GM18867 (cell line): ENCODE results near the gene BTLA.
A peak's percentile ranks its signal among the peaks of the same experiment; 100 is the strongest.
"Not testable (repeated sequence)": the region's sequence is repeated elsewhere in the genome, so short reads cannot be mapped to it uniquely, and the experiment has no call there.

Experiments
- ATAC-seq: cut with Tn5 transposase; IDR thresholded peaks from one replicate; pipeline ENCODE4 v1.9.1; 2021; ENCODE audit warnings: mild to moderate bottlenecking, moderate library complexity; ENCODE audit not compliant: unreplicated experiment

Gene BTLA

DNA sequence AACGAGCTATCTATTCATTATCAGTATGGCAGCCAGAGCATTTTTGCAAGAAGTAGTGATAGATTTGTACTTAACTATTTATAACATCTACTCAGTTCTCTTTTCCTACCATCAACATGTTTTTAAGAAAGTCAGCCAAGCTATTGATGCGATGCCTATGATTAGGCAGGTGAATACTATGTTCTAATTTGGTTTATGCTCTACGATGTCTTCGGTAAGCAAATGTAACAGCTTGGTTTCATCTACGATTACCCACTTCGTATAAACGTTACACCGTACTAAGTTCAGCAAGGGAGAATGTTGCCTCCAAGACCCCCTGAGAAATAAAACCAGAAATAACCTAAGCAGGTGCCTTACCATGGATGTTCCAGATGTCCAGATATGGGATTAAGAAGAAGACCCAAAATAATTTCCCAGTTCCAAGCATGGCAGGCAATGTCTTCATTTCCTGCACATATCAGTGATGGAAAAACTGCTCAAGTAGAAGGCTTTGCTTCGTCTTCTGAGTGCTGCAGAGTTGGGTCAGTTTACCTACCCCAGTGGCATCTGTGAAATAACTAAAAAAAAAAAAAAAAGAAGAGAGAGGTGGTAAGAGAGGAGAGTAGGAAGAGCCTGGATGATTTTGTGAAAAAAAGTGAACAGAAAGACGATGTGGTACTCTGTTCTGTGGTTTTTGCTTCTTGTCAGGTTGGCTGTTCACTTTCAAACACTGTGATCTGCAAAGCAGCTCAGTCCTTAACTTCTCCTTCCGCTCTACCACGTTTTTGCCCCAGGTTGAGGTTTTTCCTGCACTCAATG lies at the start of gene BTLA:
Gene BTLA, minus strand, starts transcription at position 559 of the 798 bp plus-strand sequence. Its CDS starts 114 bp downstream, at position 445.
- peak; percentile 76 for ATAC-seq

DNA sequence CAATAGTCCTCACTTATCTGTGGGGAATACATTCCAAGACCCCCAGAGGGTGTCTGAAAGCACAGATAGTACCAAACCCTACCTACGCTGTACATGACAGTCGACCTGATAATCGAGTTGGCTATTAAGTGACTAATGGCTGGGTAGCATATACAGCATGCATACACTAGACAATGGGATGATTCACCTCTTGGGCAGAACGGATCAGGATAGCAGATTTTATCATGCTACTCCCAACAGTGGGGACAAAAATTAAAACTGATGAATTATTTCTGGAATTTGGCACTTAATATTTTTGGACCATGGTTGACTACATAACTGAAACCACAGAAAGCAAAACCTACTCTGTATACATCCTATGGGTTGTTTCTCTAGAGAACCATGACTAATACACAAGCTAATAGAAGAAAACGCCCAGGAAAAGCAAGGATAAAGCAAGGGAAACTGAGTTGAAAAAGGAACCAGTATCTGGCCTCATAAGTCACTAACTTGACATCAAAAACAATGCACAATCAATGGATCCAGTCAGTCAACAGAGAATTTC lies 47.0 kb upstream of the BTLA start:
- ATAC-seq: no peak

GRCh38 chr3:112539825-112540650 lies 40.8 kb upstream of the BTLA start:
- ATAC-seq: peak; percentile 90

GRCh38 chr3:112531358-112531781 lies 32.1 kb upstream of the BTLA start:
- no peak for ATAC-seq

DNA sequence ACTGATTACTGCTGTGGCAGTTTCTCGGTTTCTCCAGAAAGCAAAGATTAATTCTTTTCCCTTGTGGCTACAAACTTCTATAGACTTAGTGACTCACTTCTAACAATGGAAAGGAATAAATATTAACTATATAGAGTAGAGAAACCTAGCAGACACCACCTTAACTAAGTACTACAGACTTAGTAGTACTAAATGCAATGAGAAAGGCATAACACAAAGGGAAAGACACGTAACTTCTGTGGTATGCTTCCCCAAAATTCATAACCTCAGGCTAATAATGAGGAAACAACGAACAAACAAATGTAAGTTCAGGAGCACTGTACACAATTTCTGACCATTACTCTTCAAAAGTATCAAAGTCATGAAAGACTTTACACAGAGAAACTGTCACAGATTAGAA lies 31.3 kb upstream of the BTLA start:
- no peak for ATAC-seq

DNA sequence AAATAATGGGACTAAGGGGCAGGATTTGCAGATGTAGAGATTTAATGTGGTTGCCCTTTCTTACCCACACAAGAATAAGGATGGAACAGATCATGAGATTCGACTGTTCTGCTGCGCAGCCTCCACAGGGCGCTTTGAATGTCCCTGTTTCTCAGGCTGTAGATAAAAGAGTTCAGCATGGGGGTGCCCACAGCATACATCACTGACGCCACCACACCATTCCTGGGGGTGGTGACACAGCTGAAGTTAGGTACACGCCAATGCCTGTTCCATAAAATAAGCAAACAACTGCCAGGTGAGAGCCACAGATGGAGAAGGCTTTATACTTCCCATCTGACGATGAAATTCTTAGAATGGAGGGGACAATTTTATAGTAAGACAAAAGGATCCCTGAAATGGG lies 24.9 kb upstream of the BTLA start:
- ATAC-seq: not testable (repeated sequence)

DNA sequence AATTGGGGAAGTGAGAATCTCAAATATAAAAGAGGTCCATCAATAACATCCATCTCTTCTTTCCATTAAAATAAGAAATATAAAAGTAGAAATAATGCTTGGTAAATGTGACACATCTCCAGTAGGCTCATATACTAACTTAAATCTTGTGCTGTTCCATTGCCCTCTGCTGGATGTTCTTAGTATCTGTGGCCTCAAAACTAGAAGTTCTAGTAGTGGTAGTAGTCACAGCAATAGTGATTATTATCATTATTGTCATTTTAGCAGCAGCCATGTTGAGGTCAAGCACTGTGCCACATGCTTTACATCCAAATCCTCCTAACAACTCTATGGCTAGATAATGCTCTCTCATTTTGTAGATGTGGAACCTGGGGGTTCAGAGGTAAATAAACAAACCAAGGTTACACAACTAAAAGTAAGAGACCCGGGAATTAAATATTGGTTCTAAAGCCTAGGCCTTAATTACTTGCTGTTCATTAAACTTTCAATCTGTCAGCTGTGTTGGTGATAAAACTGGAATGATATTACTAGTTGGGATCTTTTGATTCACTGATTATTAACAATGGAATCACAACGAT lies 20.2 kb upstream of the BTLA start:
- ATAC-seq: peak; percentile 47

DNA sequence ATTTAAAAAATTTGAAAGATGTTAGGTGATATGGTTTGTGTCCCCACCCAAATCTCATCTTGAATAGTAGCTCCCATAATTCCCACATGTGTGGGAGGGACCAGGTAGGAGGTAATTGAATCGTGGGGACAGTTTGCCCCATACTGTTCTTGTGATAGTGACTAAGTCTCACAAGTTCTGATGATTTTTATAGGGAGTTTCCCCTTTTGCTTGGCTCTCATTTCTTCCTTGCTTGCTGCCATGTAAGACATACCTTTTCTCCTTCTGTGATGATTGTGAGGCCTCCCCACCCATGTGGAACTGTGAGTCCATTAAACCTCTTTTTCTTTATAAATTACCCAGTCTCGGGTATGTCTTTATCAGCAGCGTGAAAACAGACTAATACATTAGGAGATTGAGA lies 19.7 kb upstream of the BTLA start:
- ATAC-seq: not testable (repeated sequence)

DNA sequence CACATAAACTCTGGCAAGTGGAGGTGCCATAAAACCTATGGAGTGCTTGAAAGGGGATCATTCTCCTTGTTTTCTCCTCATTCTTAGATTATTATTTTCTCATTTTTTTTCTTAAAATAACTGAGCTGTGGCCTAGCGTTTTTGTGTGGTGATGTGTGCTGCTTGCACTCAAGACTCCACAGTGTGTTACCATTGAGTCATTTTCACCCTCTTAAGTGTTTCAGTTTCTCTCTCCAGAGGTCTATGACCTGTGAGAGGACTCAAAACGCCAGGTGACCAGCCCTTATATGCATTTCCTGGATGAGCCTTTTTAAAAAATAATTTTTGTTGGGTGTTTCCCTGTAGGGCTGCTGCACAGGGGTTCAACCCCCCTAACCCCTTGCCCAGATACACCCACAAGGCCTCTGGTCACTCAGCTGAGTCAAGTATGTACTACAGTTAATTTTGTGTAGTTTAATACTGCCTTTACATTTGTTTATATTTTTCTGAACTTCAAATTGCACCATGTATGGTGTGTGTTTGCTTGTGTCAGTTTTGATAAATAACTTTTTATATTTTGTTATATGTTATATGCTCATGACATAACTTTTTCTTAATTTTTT lies 15.4 kb upstream of the BTLA start:
- ATAC-seq: peak; percentile 100

DNA sequence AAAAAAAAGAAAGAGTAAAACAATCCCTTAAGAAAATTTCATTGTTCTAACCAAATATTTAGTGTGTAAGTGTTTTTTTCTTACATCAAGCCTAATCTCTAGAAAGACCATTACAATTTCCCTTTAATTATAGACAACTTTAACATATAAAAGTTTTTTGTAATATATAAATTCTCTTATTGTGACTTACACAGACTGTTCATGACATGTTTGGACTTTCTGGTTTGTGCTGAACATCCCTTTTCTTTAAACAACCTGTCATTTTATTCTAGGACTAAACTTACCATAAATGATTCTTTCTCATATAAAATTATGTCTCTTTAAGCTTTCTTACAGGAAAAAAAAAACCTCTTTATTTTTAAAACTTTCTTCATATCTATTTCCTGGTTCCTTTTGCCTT lies 13.0 kb upstream of the BTLA start:
- ATAC-seq: no peak

- no peak for ATAC-seq
Measured at GRCh38 chr3:112508860-112509259, 9.6 kb upstream of the BTLA start.

GRCh38 chr3:112508261-112508660 lies 9.0 kb upstream of the BTLA start:
- ATAC-seq: no peak

- ATAC-seq: no peak
Measured at GRCh38 chr3:112505907-112506306, 6.6 kb upstream of the BTLA start.

GRCh38 chr3:112504123-112504522 lies 4.9 kb upstream of the BTLA start:
- ATAC-seq: no peak

GRCh38 chr3:112503304-112503972 lies 4.2 kb upstream of the BTLA start:
- no peak for ATAC-seq

- ATAC-seq: no peak
Measured at GRCh38 chr3:112500621-112501020, 1.3 kb upstream of the BTLA start.

GRCh38 chr3:112497897-112498548 lies 1.2 kb downstream of the BTLA start:
- peak; percentile 24 for ATAC-seq

- no peak for ATAC-seq
Measured at GRCh38 chr3:112496366-112497067, 2.8 kb downstream of the BTLA start.

- not testable (repeated sequence) for ATAC-seq
Measured at GRCh38 chr3:112494448-112494767, 4.9 kb downstream of the BTLA start.
